HCEC 1CT (cell line): ENCODE measurements around the gene TMEM132A.

Experiments used
- DNase-seq: peaks from one replicate; pipeline ENCODE4 v3.0.0-alpha.2; 2017

TMEM132A gene, protein sequence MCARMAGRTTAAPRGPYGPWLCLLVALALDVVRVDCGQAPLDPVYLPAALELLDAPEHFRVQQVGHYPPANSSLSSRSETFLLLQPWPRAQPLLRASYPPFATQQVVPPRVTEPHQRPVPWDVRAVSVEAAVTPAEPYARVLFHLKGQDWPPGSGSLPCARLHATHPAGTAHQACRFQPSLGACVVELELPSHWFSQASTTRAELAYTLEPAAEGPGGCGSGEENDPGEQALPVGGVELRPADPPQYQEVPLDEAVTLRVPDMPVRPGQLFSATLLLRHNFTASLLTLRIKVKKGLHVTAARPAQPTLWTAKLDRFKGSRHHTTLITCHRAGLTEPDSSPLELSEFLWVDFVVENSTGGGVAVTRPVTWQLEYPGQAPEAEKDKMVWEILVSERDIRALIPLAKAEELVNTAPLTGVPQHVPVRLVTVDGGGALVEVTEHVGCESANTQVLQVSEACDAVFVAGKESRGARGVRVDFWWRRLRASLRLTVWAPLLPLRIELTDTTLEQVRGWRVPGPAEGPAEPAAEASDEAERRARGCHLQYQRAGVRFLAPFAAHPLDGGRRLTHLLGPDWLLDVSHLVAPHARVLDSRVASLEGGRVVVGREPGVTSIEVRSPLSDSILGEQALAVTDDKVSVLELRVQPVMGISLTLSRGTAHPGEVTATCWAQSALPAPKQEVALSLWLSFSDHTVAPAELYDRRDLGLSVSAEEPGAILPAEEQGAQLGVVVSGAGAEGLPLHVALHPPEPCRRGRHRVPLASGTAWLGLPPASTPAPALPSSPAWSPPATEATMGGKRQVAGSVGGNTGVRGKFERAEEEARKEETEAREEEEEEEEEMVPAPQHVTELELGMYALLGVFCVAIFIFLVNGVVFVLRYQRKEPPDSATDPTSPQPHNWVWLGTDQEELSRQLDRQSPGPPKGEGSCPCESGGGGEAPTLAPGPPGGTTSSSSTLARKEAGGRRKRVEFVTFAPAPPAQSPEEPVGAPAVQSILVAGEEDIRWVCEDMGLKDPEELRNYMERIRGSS

DNA sequence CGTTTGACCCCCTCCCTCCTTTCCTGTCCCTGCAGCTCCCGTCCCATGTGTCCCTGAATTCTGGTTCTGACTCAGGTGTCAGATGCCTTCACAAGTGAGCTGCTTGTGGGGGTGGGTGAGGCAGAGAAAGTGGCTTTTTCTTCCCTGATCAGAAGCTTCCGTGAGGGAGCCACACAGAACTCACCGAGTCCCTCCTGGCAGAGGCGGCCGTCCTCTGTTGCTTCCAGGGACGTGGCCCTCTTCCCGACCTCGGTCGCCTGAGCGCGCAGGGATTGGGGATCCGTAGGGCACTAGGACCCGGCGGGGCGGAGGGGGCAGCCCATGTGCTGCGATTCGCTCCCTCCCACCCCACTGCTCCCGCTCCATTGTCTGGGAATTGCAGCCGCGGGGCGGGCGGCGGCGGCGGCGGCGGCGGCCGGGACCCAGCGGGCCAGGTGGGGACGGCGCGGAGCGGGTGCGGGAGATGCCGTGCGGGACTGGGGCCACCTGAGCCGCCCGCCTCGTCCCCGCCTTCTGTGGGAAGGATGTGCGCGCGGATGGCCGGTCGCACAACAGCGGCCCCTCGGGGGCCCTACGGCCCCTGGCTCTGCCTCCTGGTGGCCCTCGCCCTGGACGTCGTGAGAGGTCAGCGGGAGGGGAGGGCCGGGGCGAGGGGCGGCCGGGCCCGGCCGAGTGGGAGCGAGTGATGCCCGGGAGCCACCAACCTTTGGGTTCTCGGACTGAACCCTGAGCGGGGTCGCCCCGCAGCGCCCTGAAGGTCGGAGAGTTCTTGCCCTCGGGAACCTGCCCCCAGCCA is at the start of gene TMEM132A:
Gene TMEM132A (plus strand): TSS at position 351 of the 796 bp plus-strand sequence. CDS start 174 bp downstream, at position 525.
- DNase-seq: peak; percentile 60

DNA sequence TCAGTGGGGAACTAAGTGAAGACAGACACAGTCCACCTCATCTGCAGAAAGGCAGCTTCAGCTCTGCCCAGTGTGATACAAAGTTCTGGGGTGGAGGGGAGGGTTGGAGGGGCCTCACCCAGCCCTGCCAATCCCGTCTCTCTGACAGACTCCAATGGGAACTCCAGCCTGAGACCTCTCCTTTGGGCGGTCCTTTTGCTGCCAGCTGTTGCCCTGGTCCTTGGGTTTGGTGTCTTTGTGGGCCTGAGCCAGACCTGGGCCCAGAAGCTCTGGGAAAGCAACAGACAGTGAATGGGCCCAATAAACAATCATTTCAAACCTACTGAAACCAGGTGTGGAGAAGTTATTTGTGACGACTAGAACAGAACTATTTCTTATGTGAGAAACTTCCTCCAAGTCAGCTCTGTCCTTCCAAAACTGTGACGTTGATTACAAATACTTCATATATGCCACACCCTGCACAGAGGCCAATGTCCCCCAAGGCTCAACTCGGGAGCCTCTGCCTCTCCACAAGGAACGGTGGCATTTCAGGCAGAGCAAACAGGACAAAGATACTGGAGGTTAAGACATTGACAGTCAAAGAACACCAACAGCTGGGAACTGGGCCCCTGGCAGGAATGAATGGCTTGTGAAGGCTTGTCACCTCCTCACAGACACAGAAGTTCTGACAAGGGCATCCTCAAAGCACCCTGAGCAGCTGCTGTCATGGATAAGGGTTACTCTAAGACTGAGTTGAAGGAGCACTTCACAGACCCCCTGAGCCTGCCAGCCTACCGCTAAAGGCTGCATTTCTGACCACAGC is 48.7 kb upstream of the TMEM132A start:
- no peak for DNase-seq

DNA sequence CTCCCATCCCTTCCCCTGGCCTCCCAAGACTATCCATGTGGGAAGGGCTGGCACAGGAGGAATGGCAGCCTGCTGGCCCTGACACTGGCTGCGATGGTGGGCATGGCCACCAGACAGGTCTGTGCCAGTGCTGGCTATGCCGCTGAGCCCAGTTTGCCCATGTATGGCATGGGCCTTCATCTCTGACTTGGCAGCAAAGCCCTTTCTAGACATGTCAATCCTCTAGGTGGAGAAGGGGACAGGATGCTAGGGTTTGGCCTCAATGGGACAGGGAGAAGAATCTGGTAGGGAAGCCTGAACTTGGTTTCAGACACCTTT is 48.1 kb upstream of the TMEM132A start:
- no peak for DNase-seq

DNA sequence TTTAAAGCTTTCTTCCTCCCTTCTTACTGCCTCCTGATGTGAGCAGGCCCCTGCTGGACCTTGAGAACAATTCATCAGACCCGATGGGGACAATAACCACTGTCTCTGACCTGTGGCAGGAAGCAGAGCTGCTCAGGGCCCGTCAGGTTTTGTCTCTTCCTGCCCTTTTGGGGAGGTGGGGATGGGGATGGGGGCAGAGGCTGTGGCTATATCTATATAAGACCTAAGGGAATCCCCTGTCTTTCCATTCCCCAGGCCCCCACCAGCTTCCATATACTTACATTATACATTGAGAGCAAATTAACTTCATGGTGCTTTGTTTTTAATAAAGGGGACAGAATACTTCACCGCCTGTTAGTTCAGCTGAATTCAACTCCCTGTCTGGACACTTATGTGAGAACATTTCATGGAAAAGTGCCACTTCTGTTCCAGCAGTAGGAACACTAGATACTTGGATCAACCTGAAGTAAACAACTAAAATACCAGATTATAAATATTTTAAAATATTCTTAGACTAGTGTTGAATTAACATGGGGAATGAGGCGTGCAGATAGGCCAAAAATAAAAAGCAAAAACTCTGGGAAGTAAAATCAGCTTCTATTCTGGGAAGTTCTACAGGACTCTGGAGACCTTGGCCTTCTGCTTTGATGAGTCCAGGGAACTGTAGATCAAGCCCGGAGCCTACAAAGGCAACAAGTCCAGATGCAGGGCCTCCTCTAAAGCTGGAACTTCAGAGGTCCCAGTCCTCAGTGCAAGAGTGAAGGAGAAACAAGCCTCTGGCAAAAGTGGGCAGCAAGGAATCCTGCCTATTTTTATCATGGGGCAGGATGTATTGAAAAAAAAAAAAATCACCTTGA is 45.8 kb upstream of the TMEM132A start:
- no peak for DNase-seq

DNA sequence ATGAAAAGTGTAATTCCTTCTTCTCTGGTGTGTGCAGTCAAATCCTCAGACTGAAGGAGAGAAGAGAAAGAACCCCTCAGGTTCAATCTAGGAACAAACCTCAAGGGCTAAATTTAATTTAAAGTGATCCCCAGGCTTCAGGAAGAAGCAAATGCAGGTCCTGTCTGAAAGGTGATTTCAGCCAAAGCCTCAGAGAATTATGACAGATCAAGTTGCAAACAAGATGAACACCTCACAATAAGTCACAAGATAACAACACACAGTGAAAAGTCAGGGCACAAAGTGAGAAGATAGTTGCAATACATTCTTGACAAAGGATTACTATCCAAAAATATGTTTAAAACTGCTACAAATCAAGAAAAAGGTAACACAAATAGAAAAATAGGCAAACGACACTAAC is 45.2 kb upstream of the TMEM132A start:
- DNase-seq: no peak

DNA sequence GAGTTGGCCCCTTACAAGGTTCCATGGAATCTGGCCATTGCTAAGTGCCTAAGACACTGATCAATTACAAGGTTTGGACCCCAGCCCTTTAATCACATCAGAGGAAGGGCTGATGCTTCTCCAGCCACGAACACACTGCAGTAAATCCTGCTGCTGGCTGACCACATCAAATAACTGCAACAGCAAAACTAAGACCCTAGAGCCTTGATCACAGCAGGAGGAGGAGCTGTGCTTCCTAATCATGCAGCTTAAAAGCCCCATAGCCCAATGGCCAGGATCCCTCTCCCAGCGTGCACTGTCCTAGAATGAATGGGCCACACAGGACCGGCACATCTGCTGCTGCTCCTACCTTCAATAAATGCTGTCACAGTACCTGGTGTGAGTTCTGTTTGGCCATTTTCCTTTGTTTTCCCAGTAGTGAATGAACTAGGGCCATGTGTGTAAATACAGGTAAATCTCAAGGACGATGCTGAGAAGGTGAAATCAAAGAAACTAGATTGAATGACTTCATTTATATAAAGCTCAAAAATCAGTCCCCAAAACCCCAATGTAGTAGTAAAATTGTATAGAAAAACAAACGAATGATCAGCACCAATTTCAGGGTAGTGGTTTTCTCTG is 44.2 kb upstream of the TMEM132A start:
- DNase-seq: no peak

DNA sequence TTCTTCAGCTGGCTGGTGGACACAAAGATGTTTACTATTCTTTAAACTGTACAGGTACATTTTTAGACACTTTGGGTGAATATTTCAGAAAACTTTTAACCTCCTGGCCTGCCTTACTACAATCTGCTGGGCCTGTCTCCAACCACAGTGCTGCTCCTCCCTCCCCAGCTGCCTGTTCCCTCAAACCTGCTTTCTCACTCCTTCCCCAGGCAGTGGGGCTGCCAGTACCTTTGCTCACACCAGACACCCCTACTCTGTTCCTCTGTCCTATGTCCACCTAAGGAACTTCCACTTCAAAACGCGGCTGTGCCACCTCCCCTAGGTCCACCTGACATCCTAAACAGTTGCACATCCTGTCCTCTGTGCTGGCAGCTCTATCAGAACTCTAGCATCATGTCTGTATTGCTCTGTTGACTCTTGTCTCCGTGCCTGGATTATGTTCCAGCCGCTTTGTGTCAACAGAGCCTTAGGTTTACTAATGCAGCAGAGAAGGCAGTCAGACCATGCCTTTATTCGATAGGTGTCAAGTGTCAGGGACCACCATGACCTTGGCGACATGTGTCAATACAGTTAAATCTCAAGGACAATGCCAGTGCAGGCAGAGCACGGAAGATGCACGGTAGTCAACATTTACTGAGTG is 43.5 kb upstream of the TMEM132A start:
- DNase-seq: no peak

DNA sequence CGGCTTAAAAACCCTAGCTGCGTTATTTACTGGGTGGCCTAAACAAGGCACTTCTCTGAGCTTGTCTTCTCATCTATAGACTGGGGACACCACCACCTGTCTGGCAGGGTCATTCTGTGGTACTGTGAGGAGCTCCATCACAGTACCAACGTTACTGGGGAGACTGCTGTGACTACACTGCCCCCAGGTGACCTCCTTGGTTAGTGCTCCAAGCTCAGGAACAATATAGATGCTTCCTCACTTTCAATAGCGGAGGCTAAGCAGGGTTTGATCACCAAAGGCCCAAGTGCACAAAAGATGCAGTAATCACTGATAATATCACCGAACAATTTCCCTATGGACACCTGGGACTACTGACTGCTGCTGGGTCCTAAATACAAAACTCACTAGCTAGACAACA is 36.7 kb upstream of the TMEM132A start:
- peak; percentile 44 for DNase-seq

DNA sequence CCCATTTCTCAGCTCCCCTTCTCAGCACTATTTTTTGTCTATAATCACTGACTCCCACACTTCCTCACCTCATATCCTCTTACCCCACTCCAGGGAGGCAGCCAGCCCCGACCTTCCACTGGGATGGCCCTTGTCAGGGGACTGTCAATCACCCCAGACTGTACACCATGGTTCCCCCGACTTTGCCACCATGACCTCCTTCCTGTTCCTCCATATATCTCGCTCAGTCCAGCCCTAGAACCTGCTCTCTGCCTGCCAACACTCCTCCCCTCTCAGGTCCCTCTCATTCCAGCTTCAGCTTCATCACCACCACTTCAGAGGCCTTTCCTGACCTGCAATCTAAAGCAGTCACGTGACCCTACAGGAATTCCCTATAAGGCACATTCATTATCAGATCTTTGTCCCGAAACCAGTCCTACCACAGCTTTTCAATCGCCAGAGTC is 34.4 kb upstream of the TMEM132A start:
- no peak for DNase-seq

DNA sequence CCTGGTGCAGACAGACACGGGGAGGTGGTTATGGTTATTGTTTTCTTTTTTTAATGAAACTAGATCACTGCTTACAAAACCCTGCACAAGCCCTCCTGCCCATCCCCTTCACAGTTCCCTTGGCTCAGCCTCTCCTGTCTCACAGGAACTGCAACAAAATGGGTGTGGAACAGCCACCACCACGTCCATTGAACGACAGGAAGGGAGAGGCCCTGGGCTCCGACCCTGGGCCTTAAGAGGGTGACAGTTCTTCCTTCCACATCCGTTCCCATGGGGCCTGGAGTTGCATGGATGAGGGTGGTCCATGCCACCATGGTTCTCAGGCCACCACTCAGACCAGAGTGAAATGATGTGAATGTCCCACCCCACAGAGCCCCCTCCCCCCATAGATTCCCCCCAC is 33.6 kb upstream of the TMEM132A start:
- DNase-seq: no peak

DNA sequence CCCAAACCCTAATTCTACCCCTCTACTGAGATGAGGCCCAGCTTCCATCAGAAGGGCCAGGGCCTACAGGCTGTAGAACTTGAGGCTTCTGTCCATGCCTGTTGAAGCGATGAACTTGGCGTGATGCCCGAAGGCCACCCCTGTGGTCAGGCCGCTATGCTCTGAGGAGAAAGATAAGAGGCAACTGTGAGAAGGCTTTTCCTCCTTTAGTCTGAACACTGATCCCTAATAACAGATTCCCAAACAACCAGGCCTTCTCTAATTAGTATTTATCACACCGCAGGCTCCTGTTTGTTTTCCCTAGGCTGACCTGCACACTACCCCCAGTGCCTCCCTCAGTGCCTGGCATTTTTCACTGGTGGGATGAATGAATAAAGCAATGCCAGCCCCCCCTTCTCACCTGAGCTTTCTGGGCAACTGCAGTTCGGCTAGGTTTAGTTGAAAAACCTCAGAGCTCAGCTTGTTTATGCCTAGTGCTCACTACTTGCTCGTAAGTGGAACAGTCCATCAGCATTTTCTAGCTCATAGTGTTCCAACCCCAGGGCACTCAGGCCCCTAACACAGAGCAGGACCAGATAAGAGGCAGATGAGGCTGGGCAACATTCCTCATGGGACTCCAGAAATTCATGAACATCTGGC is 33.0 kb upstream of the TMEM132A start:
- DNase-seq: no peak

DNA sequence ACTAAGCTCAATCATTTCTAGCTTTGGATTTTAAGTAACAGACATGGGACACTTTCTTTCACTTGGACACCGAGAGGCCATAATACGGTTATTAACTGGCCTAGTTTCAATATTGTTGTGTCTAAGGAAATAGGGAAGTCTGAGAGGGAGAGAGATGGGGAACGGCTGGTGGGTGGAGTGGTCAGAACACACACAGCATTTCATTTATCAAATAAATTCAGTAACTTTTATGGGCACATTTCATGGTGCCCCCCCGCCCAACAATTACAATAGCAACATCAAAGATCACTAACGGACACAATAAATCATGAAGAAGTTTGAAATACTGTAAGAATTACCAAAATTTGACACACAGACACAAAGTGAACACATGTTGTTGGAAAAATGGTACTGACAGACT is 28.6 kb upstream of the TMEM132A start:
- DNase-seq: no peak

DNA sequence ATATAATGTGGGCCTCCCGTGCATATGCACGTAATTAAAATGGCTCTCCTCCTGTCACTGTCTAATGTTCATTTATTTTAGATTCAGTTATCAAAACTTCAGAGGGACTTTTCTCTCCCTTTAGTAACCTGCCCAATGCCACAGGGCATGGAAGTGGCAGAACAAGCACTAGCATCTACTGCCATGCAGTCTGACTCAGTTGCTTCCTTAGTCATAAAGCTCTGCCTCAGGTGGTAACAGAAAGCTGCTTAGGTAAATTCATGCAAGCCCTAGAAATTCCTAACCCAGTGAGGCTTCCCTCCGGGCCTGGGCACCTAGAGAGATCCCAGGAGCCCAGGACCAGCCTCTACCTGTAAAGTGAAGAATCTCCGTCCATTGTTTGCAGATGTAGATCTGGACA is 26.8 kb upstream of the TMEM132A start:
- DNase-seq: no peak

DNA sequence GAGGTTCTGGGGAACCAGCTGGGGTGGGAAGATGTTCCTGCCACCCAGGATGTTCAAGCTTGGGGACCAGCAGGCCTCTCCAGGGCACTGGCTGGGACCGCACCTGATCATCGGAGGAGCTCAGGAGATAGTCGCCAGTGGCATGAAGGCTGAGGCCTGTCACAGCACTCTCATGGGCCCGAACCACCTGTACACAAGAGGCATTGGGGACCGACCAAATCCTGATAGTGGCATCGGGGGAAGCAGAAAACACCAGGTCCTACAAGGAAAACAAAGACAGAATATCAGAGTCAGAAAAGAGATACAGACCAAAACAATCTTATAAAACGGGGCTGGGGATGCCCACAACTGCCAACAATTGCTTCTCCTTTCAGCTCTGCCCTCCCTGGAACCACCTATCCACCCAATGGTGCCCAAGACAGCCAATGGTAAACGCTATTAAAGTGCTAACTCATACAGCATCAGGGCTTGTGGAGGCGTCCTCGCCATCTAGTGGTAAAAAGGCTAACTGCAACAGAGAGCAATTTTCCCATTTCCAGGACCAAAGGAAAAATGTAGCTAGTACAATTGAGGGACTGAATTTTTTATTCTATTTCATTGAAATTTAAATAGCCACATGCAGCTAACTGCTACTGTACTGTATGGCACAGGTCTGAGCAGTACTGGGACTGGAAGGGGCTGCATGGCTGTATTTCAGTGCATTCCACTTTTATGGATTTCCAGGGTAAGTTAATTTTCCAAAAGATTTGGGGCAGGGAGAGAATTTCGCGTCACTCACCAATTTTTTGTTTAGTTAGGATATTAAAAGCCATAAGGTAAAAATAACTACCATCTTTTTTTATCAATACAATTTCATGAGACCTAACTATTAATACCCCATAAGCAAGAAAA is 25.0 kb upstream of the TMEM132A start:
- peak; percentile 50 for DNase-seq

DNA sequence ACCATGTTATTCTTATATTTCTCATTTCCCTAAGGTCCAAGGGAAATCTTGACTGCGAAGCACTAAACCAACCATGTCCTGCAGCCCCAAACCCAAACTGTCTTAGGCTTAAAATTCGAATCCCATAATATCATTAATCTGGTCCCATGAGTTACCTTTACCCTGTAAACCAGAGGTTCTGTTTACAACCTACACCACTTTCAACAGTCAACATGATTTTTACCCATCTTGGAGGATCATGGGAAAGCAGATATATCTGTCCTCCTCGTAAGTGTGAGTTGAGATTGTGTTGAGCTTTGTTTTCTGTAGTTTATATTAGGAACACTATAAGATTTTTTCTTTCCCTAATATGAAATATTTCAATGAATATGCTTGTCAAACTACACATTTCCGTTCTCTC is 24.3 kb upstream of the TMEM132A start:
- DNase-seq: no peak

DNA sequence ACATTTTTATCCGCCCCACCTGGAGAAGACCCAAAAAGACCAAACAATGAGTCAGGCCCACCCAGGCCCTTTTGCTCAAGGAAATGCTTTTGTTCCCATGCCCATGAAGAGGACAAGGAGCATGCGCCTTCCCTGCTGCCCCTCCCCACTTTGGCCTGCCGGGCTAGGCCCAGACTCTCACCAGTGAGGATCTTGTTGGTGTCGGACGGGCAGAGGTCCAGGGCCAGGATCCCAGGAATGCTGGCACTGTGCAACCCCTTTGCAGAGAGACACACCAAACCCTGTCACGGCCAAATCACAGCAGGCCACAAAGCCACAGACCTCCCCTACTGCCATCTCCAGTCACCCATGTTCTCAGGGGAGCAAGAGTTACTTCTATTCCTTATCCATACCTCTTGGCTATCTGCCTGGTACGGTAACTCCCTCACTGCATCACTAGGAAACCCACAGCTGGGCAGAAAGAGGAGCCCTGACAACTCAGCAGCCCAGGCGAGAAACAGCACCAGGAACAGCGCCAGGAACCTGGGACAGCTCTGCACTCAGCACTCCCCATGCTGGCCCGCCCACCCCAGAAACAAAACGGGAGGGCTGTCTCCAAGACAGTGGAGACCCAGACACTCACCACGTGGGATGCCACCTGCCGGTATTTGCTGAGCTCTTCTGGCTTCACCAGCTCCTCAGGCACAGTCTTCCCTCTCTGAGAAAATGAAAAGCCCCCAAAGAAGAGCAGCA is 23.4 kb upstream of the TMEM132A start:
- no peak for DNase-seq

DNA sequence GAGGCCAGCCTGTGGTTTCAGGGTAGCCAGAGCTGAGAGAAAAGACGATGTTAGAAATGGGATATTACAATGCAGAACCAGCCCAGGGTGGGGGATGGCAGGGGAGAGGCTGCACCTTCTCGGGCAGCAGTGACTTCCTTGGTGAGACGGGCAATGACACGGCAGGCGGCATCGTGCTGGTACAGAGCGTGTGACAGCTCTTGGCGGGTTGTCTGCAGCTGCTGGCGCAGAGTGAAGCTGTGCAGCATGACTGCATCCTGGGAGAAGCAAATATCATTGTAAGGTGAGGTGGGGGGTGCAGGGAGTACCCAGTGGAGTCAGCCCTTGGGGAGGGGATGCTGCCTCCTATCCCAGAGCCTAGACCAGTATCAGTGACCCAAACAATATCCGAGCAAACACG is 21.6 kb upstream of the TMEM132A start:
- DNase-seq: no peak

DNA sequence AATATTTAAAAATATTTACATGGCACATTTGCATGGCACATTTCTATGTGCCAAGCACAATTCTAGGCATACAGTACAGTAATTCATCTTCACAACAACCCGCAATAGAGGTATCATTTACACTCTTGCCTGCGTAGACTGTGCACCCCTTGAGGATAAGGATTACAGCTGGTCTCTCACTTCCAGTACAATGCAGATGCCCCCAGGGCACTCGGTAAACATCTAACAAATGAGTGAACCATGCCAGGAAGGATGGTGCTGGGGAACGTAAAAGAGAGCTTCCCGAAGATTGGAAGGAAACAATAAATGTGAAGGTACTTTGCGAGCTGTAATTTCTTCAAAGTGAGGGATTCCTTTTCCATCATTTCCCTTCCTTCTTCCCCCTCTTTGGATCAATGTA is 19.2 kb upstream of the TMEM132A start:
- DNase-seq: no peak
